Activated CD4-positive, alpha-beta memory T cell treated with anti-CD3 and anti-CD28 coated beads, Interleukin-2, amount 10 ng/mL, durations not matched to agents 7 days and 5 days (primary cell): Measurements from ENCODE around the gene EIPR1. TPM values are rescaled to one million over a fixed set of nuclear protein-coding genes. Genes with fewer than 3 reads are reported as not detected.
"Not testable (repeated sequence)": the region's sequence is repeated elsewhere in the genome, so short reads cannot be mapped to it uniquely, and the experiment has no call there.

ENCODE experiments used
- CTCF ChIA-PET: fragments of 350-600 bp; sonication (Branson Sonifier 250); formaldehyde crosslinking; loops from one replicate; lab custom pipeline; 2021; ENCODE audit warnings: antibody characterized with exemption, inconsistent platforms; lab: Charles Lee
- POLR2A ChIA-PET: fragments of 350-600 bp; sonication (Branson Sonifier 250); formaldehyde crosslinking; loops from one replicate; lab custom pipeline; 2021; ENCODE audit warnings: antibody characterized with exemption; lab: Charles Lee
- DNase-seq: peaks from one replicate; pipeline ENCODE4 v3.0.0-alpha.2; 2020
- H3K27ac Mint-ChIP-seq: one replicate; pipeline ENCODE4 v1.8.0; 2021; ENCODE audit warnings: mild to moderate bottlenecking, mixed read lengths
- H3K27me3 Mint-ChIP-seq: one replicate; pipeline ENCODE4 v1.8.0; 2021; ENCODE audit warnings: mixed read lengths
- H3K36me3 Mint-ChIP-seq: one replicate; pipeline ENCODE4 v1.8.0; 2021; ENCODE audit warnings: low read depth, mixed read lengths
- H3K4me1 Mint-ChIP-seq: one replicate; pipeline ENCODE4 v1.8.0; 2021; ENCODE audit warnings: mixed read lengths
- H3K4me3 Mint-ChIP-seq: one replicate; pipeline ENCODE4 v1.8.0; 2021; ENCODE audit warnings: mild to moderate bottlenecking, mixed read lengths
- H3K9me3 Mint-ChIP-seq: one replicate; pipeline ENCODE4 v1.8.0; 2021; ENCODE audit warnings: mixed read lengths
- total RNA-seq, 2 experiments: library from RNA; stranded (reverse); gene quantifications; one replicate each; pipeline ENCODE4 v1.2.3, GENCODE V29; 2021

Gene EIPR1
- total RNA-seq, 2 experiments from 2014 or later, result 34.3 to 36.1 TPM

- peaks cover 11% of the 10 kb centered on the region for H3K9me3 Mint-ChIP-seq
- peaks cover 22% of the 10 kb centered on the region for H3K36me3 Mint-ChIP-seq
- no peak for DNase-seq
- no peaks in the 10 kb centered on the region for H3K4me1 Mint-ChIP-seq
- no peaks in the 10 kb centered on the region for H3K27me3 Mint-ChIP-seq
- ChIA-PET CTCF (no interaction called here), POLR2A (no interaction called here)
- H3K27ac Mint-ChIP-seq, result no peak overlapping the region
- no peak overlapping the region for H3K4me3 Mint-ChIP-seq
Observed at GRCh38 chr2:3289971-3290370, 87.6 kb downstream of the EIPR1 start.

GRCh38 chr2:3289526-3289925, 88.1 kb downstream of the EIPR1 start:
- Mint-ChIP-seq H3K4me3 (no peak overlapping the region), H3K27ac (no peak overlapping the region)

GRCh38 chr2:3289171-3289515, 88.5 kb downstream of the EIPR1 start:
- Mint-ChIP-seq H3K4me3 (no peak overlapping the region), H3K9me3 (peaks cover 11% of the 10 kb centered on the region), H3K27ac (no peak overlapping the region), H3K27me3 (no peaks in the 10 kb centered on the region), H3K4me1 (no peaks in the 10 kb centered on the region), H3K36me3 (peaks cover 22% of the 10 kb centered on the region)
- POLR2A ChIA-PET, result no interaction called here
- CTCF ChIA-PET, result no interaction called here
- DNase-seq, result no peak

More at GRCh38 chr2:3289526-3289925, 88.1 kb downstream of the EIPR1 start:
- POLR2A ChIA-PET, result no interaction called here
- H3K4me1 Mint-ChIP-seq, result no peaks in the 10 kb centered on the region
- H3K36me3 Mint-ChIP-seq, result peaks cover 22% of the 10 kb centered on the region
- no peak for DNase-seq
- H3K9me3 Mint-ChIP-seq, result peaks cover 11% of the 10 kb centered on the region
- no peaks in the 10 kb centered on the region for H3K27me3 Mint-ChIP-seq
- CTCF ChIA-PET, result no interaction called here

GRCh38 chr2:3288470-3289170, 89.0 kb downstream of the EIPR1 start:
- CTCF ChIA-PET, result no interaction called here
- Mint-ChIP-seq H3K9me3 (peaks cover 11% of the 10 kb centered on the region), H3K4me1 (no peaks in the 10 kb centered on the region), H3K27ac (no peak overlapping the region), H3K4me3 (no peak overlapping the region), H3K36me3 (peaks cover 22% of the 10 kb centered on the region), H3K27me3 (no peaks in the 10 kb centered on the region)
- no peak for DNase-seq
- POLR2A ChIA-PET, result no interaction called here

- ChIA-PET CTCF (no interaction called here), POLR2A (no interaction called here)
- Mint-ChIP-seq H3K36me3 (peaks cover 22% of the 10 kb centered on the region), H3K4me1 (no peaks in the 10 kb centered on the region), H3K4me3 (no peak overlapping the region), H3K27ac (no peak overlapping the region), H3K27me3 (no peaks in the 10 kb centered on the region), H3K9me3 (peaks cover 11% of the 10 kb centered on the region)
- no peak for DNase-seq
Observed at GRCh38 chr2:3287896-3288295, 89.7 kb downstream of the EIPR1 start.

- H3K4me3 Mint-ChIP-seq, CTCF ChIA-PET, H3K27ac Mint-ChIP-seq, POLR2A ChIA-PET, DNase-seq, H3K4me1 Mint-ChIP-seq, H3K27me3 Mint-ChIP-seq: not testable (repeated sequence)
- peaks cover 18% of the 10 kb centered on the region for H3K36me3 Mint-ChIP-seq
- H3K9me3 Mint-ChIP-seq, result peaks cover 11% of the 10 kb centered on the region
Observed at GRCh38 chr2:3286646-3287036, 91.0 kb downstream of the EIPR1 start.

- H3K27ac Mint-ChIP-seq, result no peak overlapping the region
- ChIA-PET CTCF (no interaction called here), POLR2A (no interaction called here)
- H3K4me1 Mint-ChIP-seq, result no peaks in the 10 kb centered on the region
- no peak overlapping the region for H3K4me3 Mint-ChIP-seq
- H3K9me3 Mint-ChIP-seq, result peaks cover 11% of the 10 kb centered on the region
- H3K27me3 Mint-ChIP-seq, result no peaks in the 10 kb centered on the region
- H3K36me3 Mint-ChIP-seq, result peaks cover 18% of the 10 kb centered on the region
- no peak for DNase-seq
Observed at GRCh38 chr2:3285901-3286645, 91.5 kb downstream of the EIPR1 start.

- H3K4me1 Mint-ChIP-seq, result no peaks in the 10 kb centered on the region
- ChIA-PET POLR2A (no interaction called here), CTCF (no interaction called here)
- H3K36me3 Mint-ChIP-seq, result peaks cover 16% of the 10 kb centered on the region
- H3K9me3 Mint-ChIP-seq, result peaks cover 11% of the 10 kb centered on the region
- no peak for DNase-seq
- H3K27ac Mint-ChIP-seq, result no peak overlapping the region
- H3K4me3 Mint-ChIP-seq, result no peak overlapping the region
- H3K27me3 Mint-ChIP-seq, result no peaks in the 10 kb centered on the region
Observed at GRCh38 chr2:3284657-3285630, 92.7 kb downstream of the EIPR1 start.

GRCh38 chr2:3283876-3284656, 93.6 kb downstream of the EIPR1 start:
- POLR2A ChIA-PET, H3K9me3 Mint-ChIP-seq, H3K27ac Mint-ChIP-seq, H3K27me3 Mint-ChIP-seq, DNase-seq, CTCF ChIA-PET, H3K4me1 Mint-ChIP-seq, H3K4me3 Mint-ChIP-seq: not testable (repeated sequence)
- H3K36me3 Mint-ChIP-seq, result peaks cover 13% of the 10 kb centered on the region

GRCh38 chr2:3283206-3283605, 94.4 kb downstream of the EIPR1 start:
- Mint-ChIP-seq H3K4me3 (no peak overlapping the region), H3K4me1 (peaks cover 5% of the 10 kb centered on the region), H3K27me3 (no peaks in the 10 kb centered on the region), H3K9me3 (peaks cover 8% of the 10 kb centered on the region), H3K27ac (no peak overlapping the region), H3K36me3 (peaks cover 17% of the 10 kb centered on the region)
- ChIA-PET POLR2A (no interaction called here), CTCF (no interaction called here)
- no peak for DNase-seq

- H3K36me3 Mint-ChIP-seq, result peaks cover 21% of the 10 kb centered on the region
- peaks cover 4% of the 10 kb centered on the region for H3K9me3 Mint-ChIP-seq
- no peak for DNase-seq
- POLR2A ChIA-PET, result no interaction called here
- CTCF ChIA-PET, result no interaction called here
- H3K27ac Mint-ChIP-seq, result no peak overlapping the region
- H3K4me1 Mint-ChIP-seq, result peaks cover 5% of the 10 kb centered on the region
- H3K4me3 Mint-ChIP-seq, result no peak overlapping the region
- no peaks in the 10 kb centered on the region for H3K27me3 Mint-ChIP-seq
Observed at GRCh38 chr2:3282056-3282998, 95.3 kb downstream of the EIPR1 start.
